GM13977 (cell line): ENCODE measurements around the gene RNF125.
A peak's percentile ranks its signal among the peaks of the same experiment; 100 is the strongest.

Source experiments
- DNase-seq: peaks from one replicate; pipeline ENCODE4 v3.0.0; 2012; ENCODE audit warnings: low spot score
- CTCF ChIP-seq: IDR thresholded peaks from 2 replicates; pipeline ENCODE4 v1.5.1; 2012; ENCODE audit warnings: mild to moderate bottlenecking, control low read depth; ENCODE audit not compliant: insufficient read depth; ENCODE audit errors: extremely low read depth, missing control alignments
- in situ Hi-C: fragments of 300-500 bp; cut with MboI; formaldehyde crosslinking; loops from one replicate; pipeline ENCODE4 v1.12.0; 2022; ENCODE audit warnings: low sequenced_read_pairs, low pct_unique_long_range_greater_than_20kb, mixed read lengths, inconsistent platforms; ENCODE audit not compliant: unreplicated experiment

RNF125 gene

GRCh38 chr18:32026491-32027086 is 8.0 kb downstream of the RNF125 start:
- DNase-seq: no peak
- TF ChIP-seq CTCF: no peak
- in situ Hi-C loops: no loop called here

GRCh38 chr18:32029558-32029957 is 10.9 kb downstream of the RNF125 start:
- no peak for DNase-seq
- in situ Hi-C loops: no loop called here
- no peak for TF ChIP-seq CTCF

GRCh38 chr18:32032609-32033008 is 14.0 kb downstream of the RNF125 start:
- no peak for TF ChIP-seq CTCF
- in situ Hi-C loops: no loop called here
- DNase-seq: no peak

- DNase-seq: no peak
- in situ Hi-C loops: no loop called here
- TF ChIP-seq CTCF: no peak
These were observed 18.0 kb downstream of the RNF125 start for GRCh38 chr18:32036506-32037180.

- in situ Hi-C loops: no loop called here
- DNase-seq: no peak
- no peak for TF ChIP-seq CTCF
These were observed 19.0 kb downstream of the RNF125 start for GRCh38 chr18:32037616-32038015.

GRCh38 chr18:32040936-32041335 is 22.3 kb downstream of the RNF125 start:
- peak; percentile 25 for DNase-seq
- in situ Hi-C loops: no loop called here
- TF ChIP-seq CTCF: no peak
